ENCODE data around the gene LRG1.

DNA sequence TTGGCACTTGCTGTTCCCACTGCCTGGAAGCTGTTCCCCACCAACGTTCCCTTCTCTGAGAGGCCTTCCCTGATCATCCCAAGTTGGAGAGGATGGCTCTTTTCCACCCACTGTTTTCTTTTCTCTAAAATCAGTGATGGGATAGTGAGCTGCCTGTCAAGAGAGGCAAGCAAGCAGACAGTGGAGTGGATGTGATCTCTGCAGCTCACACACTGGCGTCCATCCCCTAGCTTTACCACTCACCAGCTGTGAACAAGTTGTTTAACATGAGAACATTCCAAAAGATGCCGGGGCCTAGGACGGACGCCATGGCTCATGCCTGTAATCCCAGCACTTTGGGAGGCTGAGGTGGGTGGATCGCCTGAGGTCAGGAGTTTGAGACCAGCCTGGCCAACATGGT, 47.7 kb upstream of the LRG1 start:
- no peak for TF ChIP-seq EZH2 (IDR thresholded peaks at IDR 0.05; ENCODE audit: low read length, unreplicated experiment)
- no peak for TF ChIP-seq EZH2phosphoT487 (IDR thresholded peaks at IDR 0.05; ENCODE audit: borderline replicate concordance, low read length)
- TF ChIP-seq, protein P1, sequence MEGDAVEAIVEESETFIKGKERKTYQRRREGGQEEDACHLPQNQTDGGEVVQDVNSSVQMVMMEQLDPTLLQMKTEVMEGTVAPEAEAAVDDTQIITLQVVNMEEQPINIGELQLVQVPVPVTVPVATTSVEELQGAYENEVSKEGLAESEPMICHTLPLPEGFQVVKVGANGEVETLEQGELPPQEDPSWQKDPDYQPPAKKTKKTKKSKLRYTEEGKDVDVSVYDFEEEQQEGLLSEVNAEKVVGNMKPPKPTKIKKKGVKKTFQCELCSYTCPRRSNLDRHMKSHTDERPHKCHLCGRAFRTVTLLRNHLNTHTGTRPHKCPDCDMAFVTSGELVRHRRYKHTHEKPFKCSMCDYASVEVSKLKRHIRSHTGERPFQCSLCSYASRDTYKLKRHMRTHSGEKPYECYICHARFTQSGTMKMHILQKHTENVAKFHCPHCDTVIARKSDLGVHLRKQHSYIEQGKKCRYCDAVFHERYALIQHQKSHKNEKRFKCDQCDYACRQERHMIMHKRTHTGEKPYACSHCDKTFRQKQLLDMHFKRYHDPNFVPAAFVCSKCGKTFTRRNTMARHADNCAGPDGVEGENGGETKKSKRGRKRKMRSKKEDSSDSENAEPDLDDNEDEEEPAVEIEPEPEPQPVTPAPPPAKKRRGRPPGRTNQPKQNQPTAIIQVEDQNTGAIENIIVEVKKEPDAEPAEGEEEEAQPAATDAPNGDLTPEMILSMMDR (conservative IDR thresholded peaks at IDR 0.05; ENCODE audit: low read depth, low read length): no peak
